Omental fat pad (tissue), 4 donors: ENCODE measurements around the gene FBLIM1. TPM values are rescaled to one million over a fixed set of nuclear protein-coding genes. Genes with fewer than 3 reads are reported as not detected.

Source experiments
- ATAC-seq: fragments of 150-250 bp; one replicate; pipeline ENCODE4 v1.9.1; 2016; ENCODE audit warnings: mild to moderate bottlenecking, moderate library complexity; ENCODE audit not compliant: low FRiP score
- DNase-seq: peaks from one replicate; pipeline ENCODE4 v3.0.0-alpha.2; 2019; ENCODE audit warnings: low spot score
- CTCF ChIP-seq, 3 donors: fragments of 450-650 bp; IDR thresholded peaks; one replicate each; pipeline ENCODE4 v1.5.1; 2016 to 2017; ENCODE audit warnings: antibody characterized with exemption in 3 of 3, mild to moderate bottlenecking in 3 of 3, moderate library complexity in 2 of 3
- total RNA-seq, 4 donors: library from RNA; depleted of rRNA; stranded (reverse); fragments of >200 nt; gene quantifications; one replicate each; pipeline ENCODE4 v1.1.0, GENCODE V29; 2016

Gene FBLIM1
- total RNA-seq, 4 donors from 2014 or later, result 10.4 to 34.0 (median 17.4) TPM

GRCh38 chr1:15748690-15749398 is 9.8 kb upstream of the FBLIM1 start:
- TF ChIP-seq CTCF (IDR thresholded peaks at IDR 0.05), result no peak
- ATAC-seq (no peak), DNase-seq (no peak)

- no peak for TF ChIP-seq CTCF (IDR thresholded peaks at IDR 0.05)
- no peak for ATAC-seq
Observed at GRCh38 chr1:15749399-15750291, 8.9 kb upstream of the FBLIM1 start.

GRCh38 chr1:15750924-15751323 is 7.7 kb upstream of the FBLIM1 start:
- TF ChIP-seq CTCF (IDR thresholded peaks at IDR 0.05), result no peak
- DNase-seq (no peak), ATAC-seq (no peak)

More at GRCh38 chr1:15749399-15750291, 8.9 kb upstream of the FBLIM1 start:
- DNase-seq, result no peak

- no peak for TF ChIP-seq CTCF (IDR thresholded peaks at IDR 0.05)
- no peak for DNase-seq
- no peak for ATAC-seq
Observed at GRCh38 chr1:15751717-15752116, 6.9 kb upstream of the FBLIM1 start.

- TF ChIP-seq CTCF (IDR thresholded peaks at IDR 0.05), result no peak
- no peak for ATAC-seq
- no peak for DNase-seq
Observed at GRCh38 chr1:15753776-15754175, 4.8 kb upstream of the FBLIM1 start.

GRCh38 chr1:15755021-15755645 is 3.5 kb upstream of the FBLIM1 start:
- TF ChIP-seq CTCF (IDR thresholded peaks at IDR 0.05), result no peak
- no peak for DNase-seq
- no peak for ATAC-seq
